Measurements from ENCODE around the gene RNASE1.
"Not testable (repeated sequence)": the region's sequence is repeated elsewhere in the genome, so short reads cannot be mapped to it uniquely, and the experiment has no call there.

Gene RNASE1

DNA sequence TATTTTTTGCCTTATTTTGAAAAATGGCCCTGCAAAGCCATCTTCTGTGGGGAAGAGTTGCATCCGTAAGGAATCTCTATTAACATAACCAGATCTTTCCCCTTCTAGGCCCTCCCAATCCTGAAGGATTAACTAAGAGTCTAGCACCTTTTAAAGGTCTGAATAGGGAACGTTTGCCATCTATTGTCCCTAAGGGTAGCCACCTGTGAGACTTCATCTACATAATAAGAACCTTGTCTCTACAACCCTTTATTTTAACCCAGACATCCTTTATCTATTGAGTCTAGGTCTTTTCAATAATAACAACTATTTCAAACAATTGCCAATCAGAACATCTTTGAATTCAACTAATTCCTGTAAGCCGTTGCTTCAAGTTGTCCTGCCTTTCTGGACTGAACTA lies 30.0 kb downstream of the RNASE1 start:
- DNase-seq (ENCODE audit: low read depth): no peak

DNA sequence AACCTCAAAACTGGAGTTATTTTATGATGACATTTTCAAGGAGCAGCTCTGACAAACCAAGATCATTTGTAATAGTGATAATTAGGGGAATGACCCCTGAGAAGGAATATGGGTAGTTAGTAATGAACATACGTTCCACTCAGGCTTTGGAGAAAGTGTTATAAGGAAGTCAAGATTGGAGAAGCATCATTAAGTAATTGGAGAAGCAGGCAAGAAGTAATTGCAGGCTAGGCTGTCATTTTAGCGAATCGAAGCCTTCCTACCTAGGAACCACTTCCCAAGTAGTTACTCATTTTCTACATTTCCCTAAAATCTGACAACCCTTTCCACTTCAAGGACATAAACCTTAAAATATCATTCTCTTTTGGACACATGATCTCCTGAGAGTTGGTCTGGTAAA lies 33.2 kb downstream of the RNASE1 start:
- DNase-seq (ENCODE audit: low read depth): no peak

DNA sequence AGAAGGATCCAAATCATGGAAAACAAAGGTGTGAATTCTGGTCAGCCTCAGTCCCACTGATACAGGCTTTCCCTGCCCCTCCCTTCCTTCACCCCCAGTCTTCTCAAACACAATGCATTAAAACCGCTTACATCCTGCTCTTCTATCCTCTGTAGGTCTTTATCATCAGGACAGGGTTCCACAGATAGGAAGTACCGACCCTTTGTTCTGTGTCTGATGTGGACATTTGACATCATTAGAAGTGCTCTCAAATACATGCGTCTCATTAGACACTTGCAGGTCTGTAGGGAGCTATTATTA lies 34.1 kb downstream of the RNASE1 start:
- no peak for DNase-seq (ENCODE audit: low read depth)

DNA sequence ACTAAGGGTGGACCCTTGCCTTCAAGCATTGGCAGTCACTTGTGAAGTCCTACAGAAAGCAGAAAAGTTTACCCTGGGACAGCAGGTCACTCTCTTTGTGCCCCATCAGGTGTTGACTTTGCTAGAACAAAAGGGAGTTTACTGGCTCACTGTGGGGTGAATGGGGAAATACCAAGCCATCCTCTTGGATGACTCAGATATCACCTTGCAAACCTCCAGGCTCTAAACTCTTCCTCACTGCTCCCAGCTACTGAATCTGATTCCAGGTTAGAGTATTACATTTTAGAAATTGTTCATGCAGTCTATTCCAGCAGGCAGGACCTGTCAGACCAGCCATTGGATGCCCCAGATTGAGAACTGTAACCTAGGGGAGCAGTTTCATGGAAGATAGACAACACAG lies 41.7 kb downstream of the RNASE1 start:
- DNase-seq (ENCODE audit: low read depth): no peak

DNA sequence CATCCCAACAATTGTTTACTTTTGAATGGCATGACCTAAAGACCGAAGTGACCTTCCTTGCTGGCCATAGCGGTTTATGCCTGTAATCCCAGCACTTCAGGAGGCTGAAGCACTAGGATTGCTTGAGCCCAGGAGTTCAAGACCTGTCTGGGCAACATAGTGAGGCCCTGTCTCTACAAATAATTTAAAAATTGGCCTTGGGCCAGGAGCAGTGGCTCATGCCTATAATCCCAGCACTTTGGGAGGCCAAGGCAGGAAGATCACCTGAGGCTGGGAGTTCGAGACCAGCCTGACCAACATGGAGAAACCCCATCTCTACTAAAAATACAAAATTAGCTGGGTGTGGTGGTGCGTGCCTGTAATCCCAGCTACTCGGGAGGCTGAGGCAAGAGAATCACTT lies 43.2 kb downstream of the RNASE1 start:
- DNase-seq (ENCODE audit: low read depth): not testable (repeated sequence)

DNA sequence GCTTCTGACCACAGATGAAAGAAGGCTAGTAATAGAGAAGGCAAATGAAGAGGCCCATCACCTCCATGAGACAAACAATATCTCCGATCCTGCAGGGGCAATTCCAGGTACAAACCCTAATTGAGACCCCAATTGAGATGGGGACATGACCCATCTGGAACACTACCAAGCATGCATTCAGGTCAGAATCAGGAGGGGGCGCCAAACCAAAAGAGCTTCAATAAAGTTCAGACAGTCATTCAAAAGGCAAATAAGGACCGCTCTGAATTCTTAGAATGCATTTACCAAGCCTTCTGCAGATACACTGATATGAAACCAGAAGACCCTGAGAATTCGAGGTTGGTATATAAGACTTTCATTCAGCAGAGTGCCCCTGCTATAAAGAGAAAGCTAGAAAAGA lies 44.7 kb downstream of the RNASE1 start:
- no peak for DNase-seq (ENCODE audit: low read depth)

DNA sequence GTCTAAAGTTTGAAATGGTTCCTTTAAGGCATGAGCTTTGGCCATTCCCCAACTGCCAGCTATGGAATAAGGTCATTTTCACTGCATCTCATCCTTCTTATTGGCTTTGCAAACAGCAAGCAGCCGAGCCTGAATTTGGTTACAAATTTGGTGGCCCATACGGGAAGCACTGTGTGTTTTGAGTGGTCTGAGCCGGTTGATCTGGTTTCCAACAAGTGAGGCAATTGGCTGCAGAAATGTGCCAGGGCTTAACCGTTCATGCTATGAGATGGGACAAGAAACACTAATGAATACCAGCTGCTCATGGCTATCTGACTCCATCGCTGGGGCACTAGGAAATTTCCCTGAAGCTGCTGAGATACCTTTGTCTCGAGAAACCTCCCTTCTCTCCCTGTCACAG lies 47.6 kb downstream of the RNASE1 start:
- DNase-seq (ENCODE audit: low read depth): no peak

DNA sequence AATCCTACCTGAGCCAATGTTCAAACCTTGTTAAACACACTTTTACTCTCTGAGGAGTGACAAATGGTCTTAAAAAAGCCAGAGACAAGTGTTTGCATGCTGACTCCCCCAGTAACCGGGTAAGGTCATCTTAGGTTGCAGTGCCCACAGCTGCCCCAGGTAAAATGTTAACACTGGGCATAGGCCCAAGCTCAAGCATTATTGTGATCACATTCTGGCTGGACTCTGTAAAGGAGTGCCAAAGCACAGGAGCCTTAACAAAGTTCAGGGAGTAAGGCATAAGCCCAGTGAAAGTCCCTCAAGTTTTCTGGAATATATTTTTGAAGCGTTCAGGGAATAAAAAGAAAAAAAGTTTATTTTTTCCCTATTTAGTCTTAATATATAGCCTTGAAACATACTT lies 48.3 kb downstream of the RNASE1 start:
- no peak for DNase-seq (ENCODE audit: low read depth)

DNA sequence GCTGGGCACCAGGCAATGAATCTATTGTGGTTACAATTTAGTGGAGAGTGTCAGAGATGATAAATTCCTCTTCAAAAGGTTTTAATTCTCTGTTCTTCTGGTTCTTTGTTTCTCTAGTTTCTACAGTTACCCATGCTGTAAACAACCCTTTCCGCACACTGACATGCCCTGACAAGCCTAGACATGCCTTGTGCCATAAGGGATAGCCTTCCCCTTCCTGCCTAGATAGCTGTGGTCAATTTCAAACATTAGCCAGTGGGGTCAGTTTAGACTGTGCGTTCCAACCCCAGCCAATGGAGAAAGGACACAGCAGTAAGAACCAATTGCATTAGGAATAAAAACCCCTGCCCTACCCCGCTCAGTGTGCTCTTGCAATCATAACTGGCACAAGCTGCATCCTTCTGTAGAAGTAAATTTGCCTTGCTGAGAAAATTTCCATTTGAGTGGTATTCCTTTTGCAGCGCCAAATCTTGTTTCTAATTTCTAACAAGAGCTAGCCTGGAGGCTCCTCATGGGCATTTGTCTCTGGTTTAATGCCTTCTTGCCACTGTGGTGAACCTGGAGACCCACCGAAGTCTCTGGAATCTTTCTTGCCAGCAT lies 50.6 kb downstream of the RNASE1 start:
- no peak for DNase-seq (ENCODE audit: low read depth)

All from amniotic epithelial cell (primary cell).